GM12801 (cell line): Measurements from ENCODE around the gene SULT2B1.

Experiments used
- CTCF ChIP-seq: IDR thresholded peaks from one replicate; pipeline ENCODE4 v1.5.1; 2011; ENCODE audit warnings: control low read depth; ENCODE audit not compliant: insufficient read length; ENCODE audit errors: extremely low read depth

SULT2B1 gene

GRCh38 chr19:48608798-48609263 is 56.9 kb downstream of the SULT2B1 start:
- TF ChIP-seq CTCF, result peak; percentile 43

- TF ChIP-seq CTCF, result no peak
Measured at GRCh38 chr19:48609571-48610108, 57.7 kb downstream of the SULT2B1 start.

- no peak for TF ChIP-seq CTCF
Measured at GRCh38 chr19:48611872-48612271, 59.9 kb downstream of the SULT2B1 start.

GRCh38 chr19:48613024-48613851 is 61.3 kb downstream of the SULT2B1 start:
- TF ChIP-seq CTCF, result no peak

- TF ChIP-seq CTCF, result no peak
Measured at GRCh38 chr19:48613852-48614435, 62.0 kb downstream of the SULT2B1 start.

GRCh38 chr19:48614436-48615230 is 62.7 kb downstream of the SULT2B1 start, which contains the start of gene FAM83E:
Gene FAM83E, minus strand, starts transcription at chr19:48615076. Its CDS starts 1,704 bp downstream, at chr19:48613372.
- no peak for TF ChIP-seq CTCF
